HG03039 (cell line): Measurements from ENCODE around the gene PLEKHA4.
A peak's percentile ranks its signal among the peaks of the same experiment; 100 is the strongest.

Experiments used
- ATAC-seq: cut with Tn5 transposase; IDR thresholded peaks from one replicate; pipeline ENCODE4 v1.9.1; 2021; ENCODE audit warnings: mild to moderate bottlenecking, moderate library complexity; ENCODE audit not compliant: unreplicated experiment

Gene PLEKHA4

DNA sequence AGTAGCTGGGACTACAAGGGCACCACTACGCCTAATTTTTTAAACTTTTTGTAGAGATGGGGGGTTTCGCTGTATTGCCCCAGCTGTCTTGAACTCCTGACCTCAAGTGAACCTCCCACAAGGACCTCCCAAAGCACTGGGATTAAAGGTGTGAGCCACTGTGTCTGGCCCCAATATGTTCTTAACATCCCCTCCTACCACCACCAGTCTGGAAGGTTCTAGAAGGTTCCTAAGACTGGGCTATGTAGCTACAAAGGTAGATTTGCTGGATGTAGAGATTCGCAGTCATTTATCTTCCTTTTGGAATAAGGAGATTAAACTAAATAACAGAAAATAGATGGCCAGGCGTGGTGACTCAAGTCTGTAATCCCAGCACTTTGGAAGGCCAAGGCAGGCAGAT is 37.5 kb downstream of the PLEKHA4 start:
- ATAC-seq, result no peak

DNA sequence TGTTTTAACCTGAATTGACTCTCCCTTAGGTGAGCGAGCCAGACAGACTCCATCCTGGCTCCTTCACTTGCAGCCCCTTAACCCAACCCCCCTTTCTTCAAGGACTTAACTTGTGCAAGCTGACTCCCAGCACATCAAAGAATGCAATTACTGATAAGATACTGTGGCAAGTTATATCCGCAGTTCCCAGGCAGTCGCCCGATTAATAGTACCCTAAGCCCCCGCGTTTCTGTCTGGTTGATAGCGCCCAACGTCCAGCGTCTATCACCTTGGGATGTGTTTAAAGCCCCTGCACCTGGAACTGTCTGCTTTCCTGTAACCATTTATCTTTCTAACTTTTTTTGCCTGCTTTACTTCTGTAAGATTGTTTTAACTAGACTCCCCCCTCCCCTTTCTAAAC is 38.3 kb downstream of the PLEKHA4 start:
- no peak for ATAC-seq

DNA sequence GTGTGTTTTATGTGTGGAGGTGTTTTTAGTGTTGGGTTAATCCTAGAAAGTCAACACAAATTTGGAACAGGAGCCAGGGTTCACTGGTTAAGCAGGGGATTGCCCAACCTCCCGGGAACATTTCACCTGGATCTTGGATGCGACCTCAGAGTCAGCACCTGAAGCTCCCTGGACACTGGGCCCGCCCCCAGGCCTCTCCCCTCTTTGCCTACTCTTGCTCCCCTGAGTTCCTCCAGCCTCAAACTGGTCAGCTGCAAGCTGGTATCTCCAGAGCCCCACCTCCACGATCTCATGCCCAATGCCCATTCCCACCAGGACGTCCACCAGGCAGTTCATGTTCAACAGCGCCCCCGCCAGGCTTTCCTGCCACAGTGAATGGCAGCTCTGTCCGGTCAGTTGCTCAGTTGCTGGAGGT is 41.8 kb downstream of the PLEKHA4 start:
- no peak for ATAC-seq

DNA sequence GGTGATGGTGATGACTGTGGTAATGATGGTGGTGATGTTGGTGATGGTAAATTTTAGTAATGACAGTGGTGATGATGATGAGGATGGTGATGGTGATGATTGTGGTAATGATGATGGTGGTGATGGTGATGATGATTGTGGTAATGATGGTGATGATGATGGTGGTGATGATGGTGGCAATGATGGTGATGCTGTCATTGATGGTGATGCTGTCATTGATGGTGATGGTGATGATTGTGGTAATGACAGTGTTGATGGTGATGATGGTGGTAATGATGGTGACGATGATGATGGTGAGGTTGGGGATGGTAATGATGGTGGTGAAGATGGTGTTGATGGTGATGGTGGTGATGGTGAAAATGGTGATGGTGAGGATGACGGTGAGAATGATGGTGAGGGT is 45.9 kb downstream of the PLEKHA4 start:
- ATAC-seq, result no peak

DNA sequence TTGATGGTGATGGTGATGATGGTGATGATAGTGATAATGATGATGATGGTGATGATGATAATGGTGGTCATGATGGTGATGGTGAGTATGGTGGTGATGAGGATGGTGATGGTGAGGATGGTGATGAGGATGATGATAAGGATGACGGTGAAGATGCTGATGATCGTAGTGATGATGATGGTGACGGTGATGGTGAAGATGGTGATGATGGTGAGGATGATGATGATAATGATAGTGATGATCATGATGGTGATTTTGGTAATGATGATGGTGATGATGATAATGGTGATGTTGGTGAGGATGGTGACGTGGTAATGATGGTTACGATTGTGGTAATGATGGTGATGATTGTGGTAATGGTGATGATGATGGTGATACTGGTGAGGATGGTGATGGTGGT is 46.8 kb downstream of the PLEKHA4 start:
- no peak for ATAC-seq

DNA sequence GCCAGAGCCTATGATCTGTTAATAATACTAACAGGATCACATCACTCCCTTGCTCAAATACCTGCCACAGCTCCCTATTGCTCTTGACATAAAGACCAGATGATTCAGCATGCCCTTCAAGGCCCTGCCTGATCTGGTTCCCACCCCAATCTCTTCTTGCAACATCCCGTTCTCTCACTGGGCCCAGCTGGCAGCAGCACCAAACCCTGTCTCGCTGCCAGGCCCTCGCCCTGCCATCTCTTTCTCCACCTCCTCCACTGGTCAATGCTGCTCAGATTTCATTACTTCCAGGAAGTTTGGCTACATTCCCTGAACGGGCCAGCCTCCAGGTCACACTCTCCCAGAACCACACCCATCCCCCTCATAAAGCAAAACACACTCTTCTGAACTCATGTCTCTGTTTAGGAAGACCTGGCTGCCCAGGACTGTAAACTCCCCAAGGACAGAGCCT is 49.0 kb downstream of the PLEKHA4 start:
- ATAC-seq, result no peak

DNA sequence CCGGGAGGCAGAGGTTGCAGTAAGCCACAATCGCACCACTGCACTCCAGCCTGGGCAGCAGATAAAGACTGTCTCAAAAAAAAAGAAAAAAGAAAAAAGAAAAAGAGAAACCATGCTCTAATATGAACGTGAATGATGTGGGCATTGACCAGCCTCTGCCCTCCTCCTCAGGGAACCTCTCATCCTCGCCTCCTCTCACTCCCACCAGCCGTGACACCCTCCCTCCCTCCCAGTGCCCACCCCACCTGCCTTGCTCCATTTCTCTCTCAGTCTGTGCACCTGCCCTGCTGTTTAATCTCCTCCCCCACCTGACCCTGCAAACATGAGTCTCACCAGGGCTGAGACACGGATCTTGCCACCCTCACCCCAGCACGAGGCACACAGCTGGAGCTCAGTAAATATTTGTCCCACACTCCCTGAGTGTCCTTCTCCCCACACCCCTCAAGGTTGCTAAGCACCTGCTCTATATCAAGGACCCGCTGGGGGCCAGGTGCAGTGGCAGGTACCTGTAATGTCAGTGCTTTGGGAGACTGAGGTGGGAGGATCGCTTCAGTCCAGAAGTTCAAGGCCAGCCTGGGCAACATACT is 50.1 kb downstream of the PLEKHA4 start:
- ATAC-seq, result no peak

DNA sequence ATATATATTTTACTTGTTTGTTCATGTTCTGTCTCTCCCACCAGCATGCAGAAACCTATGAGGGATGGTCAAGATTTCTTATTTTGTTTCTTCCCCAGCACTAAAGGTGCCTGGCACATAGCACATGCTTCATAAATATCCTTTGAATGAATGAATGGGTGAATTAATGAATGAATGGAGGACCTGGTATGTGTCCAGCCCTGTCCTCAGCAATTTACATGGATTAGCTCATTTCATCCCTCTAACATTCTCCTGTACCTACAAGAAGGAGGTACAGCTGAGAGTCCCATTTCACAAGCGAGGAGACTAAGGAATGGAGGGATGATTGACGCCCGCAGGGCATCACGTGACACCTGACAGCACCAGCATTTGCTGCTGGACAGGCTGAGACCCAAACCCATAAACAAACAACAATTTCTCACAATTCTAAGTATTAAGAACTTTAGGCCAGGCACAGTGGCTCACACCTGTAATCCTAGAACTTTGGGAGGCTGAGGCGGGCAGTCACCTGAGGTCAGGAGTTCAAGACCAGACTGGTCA is 50.8 kb downstream of the PLEKHA4 start:
- no peak for ATAC-seq

DNA sequence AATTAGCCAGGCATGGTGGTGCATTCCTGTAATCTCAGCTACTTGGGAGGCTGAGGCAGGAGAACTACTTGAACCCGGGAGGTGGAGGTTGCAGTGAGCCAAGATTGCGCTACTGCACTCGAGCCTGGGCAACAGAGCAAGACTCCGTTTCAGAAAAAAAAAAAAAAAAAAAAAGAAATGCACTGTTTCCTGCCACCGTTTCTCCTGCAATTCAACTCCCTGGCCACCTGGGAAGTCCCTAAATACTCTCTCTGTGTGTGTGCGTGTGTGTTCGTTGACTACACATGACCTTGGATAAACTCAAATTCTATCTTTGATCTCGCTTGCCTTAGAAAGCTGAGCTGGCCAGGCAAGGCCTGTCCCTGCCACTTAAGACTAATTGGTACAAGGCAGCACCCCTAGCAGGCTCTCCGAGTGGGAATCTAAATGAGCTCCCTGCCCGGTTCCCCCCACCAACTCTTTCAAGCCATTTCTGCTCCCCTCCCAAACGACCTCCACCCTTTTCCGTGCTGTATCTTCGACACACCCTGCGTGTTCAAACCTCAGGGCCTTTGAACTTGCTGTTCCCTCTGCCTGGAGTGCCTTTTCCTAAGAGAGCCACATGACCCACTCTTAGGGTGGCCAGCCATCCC is 52.4 kb downstream of the PLEKHA4 start:
- ATAC-seq, result no peak

DNA sequence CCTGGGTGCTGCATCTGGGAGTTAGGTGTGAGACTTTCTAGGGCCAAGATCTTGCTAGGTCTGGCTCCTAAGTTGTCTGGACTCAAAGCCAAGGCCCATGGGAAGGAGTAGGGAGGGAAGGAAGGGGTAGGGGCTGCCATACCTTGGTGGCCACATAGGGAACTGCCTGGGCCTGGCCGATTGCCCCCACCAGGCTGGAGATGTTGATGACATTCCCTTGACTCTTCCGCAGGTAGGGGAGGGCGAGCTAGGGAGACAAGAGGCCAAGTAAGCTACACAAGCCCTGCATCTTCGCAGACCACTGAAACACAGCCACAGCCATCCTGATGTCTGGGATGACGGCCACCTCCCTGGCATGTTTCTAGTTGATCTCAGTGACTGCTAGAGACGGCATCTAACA is 53.5 kb downstream of the PLEKHA4 start:
- ATAC-seq, result no peak

DNA sequence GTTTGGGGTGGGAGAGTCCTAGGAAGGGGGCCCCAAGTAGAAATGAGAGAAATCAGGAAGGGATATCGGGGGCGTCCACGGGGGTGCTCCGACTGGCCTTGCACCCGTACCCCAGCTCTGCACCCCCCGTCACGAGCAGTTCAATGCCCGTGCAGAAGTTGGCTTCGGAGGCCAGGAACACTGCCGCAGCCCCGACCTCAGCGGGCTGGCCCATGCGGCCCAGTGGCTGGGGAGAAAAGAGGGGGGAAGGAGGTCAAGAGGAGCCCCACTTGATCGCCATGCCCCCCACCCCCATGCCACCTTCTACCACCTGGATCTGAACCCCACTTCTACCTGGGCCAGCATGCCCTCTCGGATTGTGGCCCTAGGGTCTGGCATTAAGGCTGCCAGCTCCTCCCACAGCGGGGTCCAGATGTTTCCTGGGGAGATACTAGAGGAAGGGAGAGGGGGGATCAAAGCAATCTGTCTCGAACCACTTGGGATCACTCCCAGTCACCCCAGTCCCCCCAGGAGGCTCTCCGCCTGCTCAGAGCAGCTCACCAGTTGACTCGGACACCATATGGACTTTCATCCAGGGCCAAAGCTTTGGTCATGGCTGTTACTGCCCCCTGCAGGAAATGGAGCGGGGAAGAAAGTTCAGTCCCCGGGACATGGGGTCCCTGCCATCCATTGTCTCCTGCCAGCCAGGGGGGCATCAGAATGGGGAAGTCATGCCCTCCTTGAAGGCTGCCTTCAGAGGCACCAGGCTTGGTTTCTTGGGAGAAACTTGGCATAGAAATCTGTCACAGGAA is 55.1 kb downstream of the PLEKHA4 start:
- ATAC-seq, result no peak

DNA sequence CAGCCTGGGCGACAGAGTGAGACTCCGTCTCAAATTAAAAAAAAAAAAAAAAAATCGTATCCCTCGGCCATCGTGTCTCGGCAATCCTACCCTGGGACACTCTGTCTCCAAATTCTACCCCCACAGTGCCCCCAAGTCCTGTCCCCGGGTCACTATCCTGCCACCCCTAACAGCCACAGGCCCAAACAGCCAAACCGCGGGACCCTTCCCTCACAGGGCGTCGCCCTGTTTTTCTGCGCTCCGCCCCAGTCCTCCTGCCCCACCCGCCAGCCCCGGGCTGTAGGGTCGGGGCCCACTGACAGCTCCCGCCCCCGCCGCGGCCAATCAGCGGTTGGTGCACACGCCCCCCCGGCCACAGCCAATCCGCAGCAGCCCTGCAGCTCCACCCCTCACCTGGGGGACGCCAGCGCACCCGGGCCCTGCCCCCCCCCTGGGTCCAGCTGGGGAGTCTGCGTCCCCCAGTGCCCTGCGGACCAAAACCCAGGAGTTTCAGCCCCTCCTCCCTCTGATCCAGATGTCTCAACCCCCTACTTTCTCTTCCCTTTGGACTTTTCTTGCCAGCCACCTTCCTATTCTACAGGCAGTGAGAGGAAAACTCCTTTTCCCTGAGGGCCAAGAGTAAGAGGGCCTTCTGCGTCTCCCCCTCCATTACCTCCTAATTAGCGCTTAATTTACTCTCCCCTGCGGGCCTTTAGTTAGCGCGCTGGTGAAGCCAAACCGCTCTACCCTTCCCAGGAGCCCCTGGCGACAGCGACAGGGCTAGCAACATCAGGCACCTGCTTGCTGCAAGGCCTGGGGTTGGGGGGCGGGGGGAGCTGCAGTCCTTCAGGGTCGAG is 56.1 kb downstream of the PLEKHA4 start:
- peak; percentile 40 for ATAC-seq

DNA sequence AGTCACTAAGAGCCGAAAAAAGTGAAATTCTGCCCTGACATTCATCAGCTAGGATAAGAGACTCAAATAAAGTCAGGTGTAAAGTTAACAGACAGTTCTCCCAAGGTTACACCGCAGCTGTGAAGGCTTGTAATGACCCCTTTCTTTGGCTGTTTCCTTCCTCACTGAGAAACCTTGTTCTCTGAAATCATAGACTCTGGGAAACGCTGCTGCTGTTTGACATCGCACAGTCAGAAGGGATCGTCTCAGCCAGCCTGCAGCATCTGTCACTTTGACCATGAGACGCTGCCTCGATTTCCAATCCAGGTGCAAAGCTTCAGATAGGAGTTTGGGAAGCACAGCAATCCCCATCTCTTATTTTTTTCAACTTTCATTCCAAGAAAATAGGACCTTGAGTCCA is 58.3 kb downstream of the PLEKHA4 start:
- ATAC-seq, result no peak

DNA sequence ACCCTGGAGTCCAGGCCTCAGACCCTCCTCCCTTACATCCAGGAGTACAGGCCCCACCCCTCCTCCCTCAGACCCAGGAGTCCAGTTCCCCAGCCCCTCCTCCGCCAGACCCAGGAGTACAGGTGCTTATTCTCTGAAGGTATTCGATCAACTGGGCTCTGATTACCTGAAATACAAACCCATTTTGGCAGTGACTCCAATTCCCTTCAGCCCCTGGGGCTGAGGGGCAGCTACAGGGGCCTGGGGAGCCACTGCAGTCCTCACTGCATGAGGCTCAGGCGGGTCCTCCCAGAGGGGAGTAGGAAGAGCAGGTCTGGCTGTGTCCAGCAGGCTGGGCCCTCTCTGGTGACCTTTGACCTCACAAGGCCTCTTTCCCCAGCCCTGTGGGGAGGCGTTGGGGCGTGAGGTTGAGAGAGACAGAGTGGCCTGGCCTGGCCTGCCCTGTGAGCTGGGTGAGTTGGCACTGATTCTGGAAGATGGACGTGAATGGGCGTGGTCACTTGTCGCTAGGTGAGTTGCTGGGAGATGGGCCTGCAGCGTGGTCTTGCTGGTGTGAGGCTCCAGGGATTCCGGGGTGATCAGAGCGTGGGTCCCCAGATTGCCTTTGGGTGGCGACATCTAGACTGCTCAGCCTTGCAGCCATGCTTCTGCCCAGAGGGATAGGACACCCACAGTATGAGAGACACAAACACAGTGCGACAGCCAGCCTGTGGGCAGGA is 60.7 kb downstream of the PLEKHA4 start:
- ATAC-seq, result no peak

DNA sequence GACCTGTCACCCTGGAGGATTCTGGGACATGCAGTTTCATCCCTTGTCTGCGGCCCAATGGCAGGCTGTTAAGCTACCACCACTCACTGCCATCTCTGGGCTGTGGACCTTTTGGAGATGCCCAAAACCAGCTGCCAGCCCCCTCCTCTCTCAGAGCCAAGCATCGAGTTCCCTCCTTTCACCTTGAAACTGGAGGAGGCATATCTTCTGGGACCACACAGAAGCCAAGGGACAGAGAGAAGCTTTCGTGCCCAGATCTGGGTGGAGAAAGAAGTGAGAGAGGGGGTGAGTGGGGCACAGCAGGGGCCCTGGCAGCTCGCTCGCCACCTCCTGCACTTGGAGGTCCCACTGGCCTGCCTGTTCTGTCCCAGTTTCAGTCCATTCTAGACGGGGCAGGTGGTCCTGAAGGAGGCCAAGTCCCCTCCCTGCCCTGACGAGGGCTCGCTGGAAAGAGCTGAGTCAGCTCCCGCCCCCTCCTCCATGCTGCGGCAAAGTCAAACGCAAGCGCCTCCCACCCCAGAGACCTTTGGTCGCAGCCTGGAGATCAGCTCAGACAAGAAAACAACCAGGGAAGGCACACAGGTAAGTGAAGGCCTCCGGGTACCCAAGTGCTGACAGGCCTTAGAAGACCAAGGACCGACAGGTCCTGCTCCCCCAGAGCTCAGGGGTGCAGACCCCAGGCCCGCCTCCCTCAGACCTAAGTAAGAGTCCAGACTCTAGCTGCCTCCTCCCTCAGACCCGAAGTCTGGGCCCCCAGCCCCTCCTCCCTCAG is 61.4 kb downstream of the PLEKHA4 start:
- no peak for ATAC-seq

DNA sequence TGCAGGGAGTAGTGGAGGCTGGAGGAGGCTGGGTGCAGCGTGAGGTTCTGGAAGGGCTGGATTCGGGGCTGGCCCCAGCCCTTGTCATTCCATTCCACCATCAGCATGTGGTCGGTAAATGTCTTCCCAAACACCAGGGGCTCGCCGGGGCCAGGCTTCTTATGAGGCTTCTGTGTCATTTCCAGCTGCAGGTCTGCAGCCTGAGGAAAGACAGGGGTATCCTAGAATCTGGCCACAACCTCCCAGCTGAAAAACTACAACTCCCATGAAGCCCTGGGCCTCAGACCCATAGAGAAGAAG is 61.9 kb downstream of the PLEKHA4 start:
- ATAC-seq, result no peak

DNA sequence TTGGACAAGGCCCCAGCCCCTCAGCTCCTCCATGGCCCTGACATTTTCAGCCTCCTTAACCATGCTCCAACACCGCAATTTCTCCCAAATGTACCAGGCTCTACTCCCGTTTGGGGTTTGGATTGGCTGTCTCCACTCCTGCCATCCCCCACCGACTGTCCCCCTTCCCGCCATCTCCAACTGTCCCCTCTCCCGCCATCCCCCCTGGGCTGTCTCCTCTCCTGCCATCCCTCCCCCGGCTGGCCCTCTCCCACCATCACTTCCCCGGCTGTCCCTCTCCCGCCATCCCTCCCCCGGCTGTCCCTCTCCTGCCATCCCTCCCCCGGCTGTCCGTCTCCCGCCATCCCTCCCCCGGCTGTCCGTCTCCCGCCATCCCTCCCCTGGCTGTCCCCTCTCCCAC is 63.0 kb downstream of the PLEKHA4 start:
- ATAC-seq, result no peak

DNA sequence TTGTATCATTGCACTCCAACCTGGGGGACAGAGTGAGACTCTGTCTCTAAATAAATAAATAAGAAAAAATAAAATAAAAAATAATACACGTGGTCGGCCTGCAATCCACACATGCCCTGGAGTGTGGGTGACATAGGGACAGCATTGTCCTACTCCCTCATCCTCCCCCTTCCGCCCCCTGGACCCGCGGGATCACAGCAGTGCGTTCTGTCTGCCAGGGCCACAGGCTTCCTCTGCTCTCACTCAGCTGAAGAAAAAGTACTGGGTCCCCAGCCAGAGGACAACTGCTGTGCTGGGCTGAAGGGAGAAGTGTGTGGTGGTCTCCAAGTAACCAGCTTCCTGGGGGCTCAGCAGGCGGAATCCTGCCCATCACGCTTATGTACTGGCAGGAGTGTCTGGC is 63.9 kb downstream of the PLEKHA4 start:
- ATAC-seq, result no peak

DNA sequence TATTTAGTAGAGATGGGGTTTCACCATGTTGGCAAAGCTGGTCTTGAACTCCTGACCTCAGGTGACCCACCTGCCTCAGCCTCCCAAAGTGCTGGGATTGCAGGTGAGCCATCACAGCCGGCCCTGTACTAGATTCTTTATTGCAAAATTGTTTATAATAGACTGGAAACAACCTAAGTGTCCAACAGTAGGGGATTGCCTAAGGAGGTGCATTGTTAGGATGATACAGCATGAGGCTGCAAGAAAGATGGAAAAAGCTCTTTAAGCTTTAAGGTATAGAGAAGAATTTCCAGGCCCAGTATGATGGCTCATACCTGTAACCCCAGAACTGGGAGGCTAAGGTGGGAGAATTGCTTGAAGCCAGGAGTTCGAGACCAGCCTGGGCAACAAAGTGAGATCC is 65.8 kb downstream of the PLEKHA4 start:
- no peak for ATAC-seq
